ENCODE results near the gene OR1B1.

GRCh38 chr9:122657527-122657926, at the start of gene OR1B1:
- TF ChIP-seq CTCF (IDR thresholded peaks at IDR 0.05) (no peak), POLR2A (IDR thresholded peaks at IDR 0.05) (no peak)
